ENCODE results near the gene ATF6. TPM values are rescaled to one million over a fixed set of nuclear protein-coding genes. Genes with fewer than 3 reads are reported as not detected.

Gene ATF6
- total RNA-seq, 3 donors from 2014 or later, result 31.0 to 56.1 (median 34.1) TPM

- no peaks in the 10 kb centered on the region for H3K36me3 ChIP-seq
- no peaks in the 10 kb centered on the region for H3K4me1 ChIP-seq
- H3K27ac ChIP-seq, result no peak overlapping the region
- TF ChIP-seq POLR2A (IDR thresholded peaks at IDR 0.05), result no peak
- no peak for TF ChIP-seq POLR2AphosphoS5 (IDR thresholded peaks at IDR 0.05)
- TF ChIP-seq CTCF (IDR thresholded peaks at IDR 0.05), result no peak
- H3K9me3 ChIP-seq, result no peaks in the 10 kb centered on the region
- no peak overlapping the region for H3K4me3 ChIP-seq
- intact Hi-C loops (cut with DNase I; ENCODE audit: low total_unique reads), result loop anchor here (10.0 kb wide), 1 partner anchor 258 kb away; no protein-coding TSS in a partner anchor
- H3K27me3 ChIP-seq, result no peaks in the 10 kb centered on the region
- DNase-seq (ENCODE audit: low spot score in 2 of 2), result no peak
These were observed 22.9 kb upstream of the ATF6 start for GRCh38 chr1:161743231-161743630.

- no peaks in the 10 kb centered on the region for H3K27me3 ChIP-seq
- DNase-seq (ENCODE audit: low spot score in 2 of 2), result no peak
- H3K9me3 ChIP-seq, result no peaks in the 10 kb centered on the region
- peaks cover 0 to 3% of the 10 kb centered on the region in 2 donors for H3K4me1 ChIP-seq
- no peak overlapping the region for H3K4me3 ChIP-seq
- TF ChIP-seq POLR2A (IDR thresholded peaks at IDR 0.05) (no peak), POLR2AphosphoS5 (IDR thresholded peaks at IDR 0.05) (no peak), CTCF (IDR thresholded peaks at IDR 0.05) (no peak)
- intact Hi-C loops (cut with DNase I; ENCODE audit: low total_unique reads), result loop anchor here (10.0 kb wide), 1 partner anchor 263 kb away; no protein-coding TSS in a partner anchor
- no peak overlapping the region for H3K27ac ChIP-seq
- H3K36me3 ChIP-seq, result no peaks in the 10 kb centered on the region
These were observed 18.3 kb upstream of the ATF6 start for GRCh38 chr1:161747801-161748200.

GRCh38 chr1:161749509-161750407, 16.4 kb upstream of the ATF6 start, which contains the start of gene DUSP12:
DUSP12 (plus strand) TSS chr1:161749786; CDS start chr1:161749802, 16 bp downstream.
- Histone ChIP-seq H3K9me3 (no peaks in the 10 kb centered on the region), H3K36me3 (no peaks in the 10 kb centered on the region), H3K27ac (peak within 1 kb of the TSS; percentile 67 to 85), H3K27me3 (no peaks in the 10 kb centered on the region), H3K4me3 (peak within 1 kb of the TSS; percentile 76 to 81 (median 78)), H3K4me1 (peaks cover 0 to 3% of the 10 kb centered on the region in 2 donors)
- intact Hi-C loops (cut with DNase I; ENCODE audit: low total_unique reads), result loop anchor here (10.0 kb wide), 1 partner anchor 265 kb away; no protein-coding TSS in a partner anchor
- DNase-seq (ENCODE audit: low spot score in 2 of 2), result peak; percentile 85 to 89
- peak; percentile 53 to 63 (median 58) for TF ChIP-seq POLR2AphosphoS5 (IDR thresholded peaks at IDR 0.05)
- TF ChIP-seq POLR2A (IDR thresholded peaks at IDR 0.05), result no peak
- TF ChIP-seq CTCF (IDR thresholded peaks at IDR 0.05), result no peak

- intact Hi-C loops (cut with DNase I; ENCODE audit: low total_unique reads), result no loop called here
These were observed 2.5 kb upstream of the ATF6 start for GRCh38 chr1:161763522-161764098.

More at GRCh38 chr1:161763522-161764098, 2.5 kb upstream of the ATF6 start:
- no peaks in the 10 kb centered on the region for H3K27me3 ChIP-seq
- H3K4me1 ChIP-seq, result no peaks in the 10 kb centered on the region
- no peak overlapping the region for H3K4me3 ChIP-seq
- no peaks in the 10 kb centered on the region for H3K36me3 ChIP-seq
- DNase-seq (ENCODE audit: low spot score in 2 of 2), result no peak
- TF ChIP-seq CTCF (IDR thresholded peaks at IDR 0.05), result peak in 2 of 3 donors; percentile 14 to 32
- TF ChIP-seq POLR2AphosphoS5 (IDR thresholded peaks at IDR 0.05), result no peak
- H3K9me3 ChIP-seq, result no peaks in the 10 kb centered on the region
- no peak overlapping the region for H3K27ac ChIP-seq

Data from breast epithelium (tissue), 4 donors.